HepG2 (cell line): ENCODE results near the gene BMP6.

Source experiments
- BCL6 ChIP-seq: IDR thresholded peaks from 2 replicates; pipeline ENCODE4 v1.6.1; 2016; ENCODE audit warnings: missing genetic modification reagents, missing compliant biosample characterization
- CTCF ChIP-seq: sonication (generic); formaldehyde crosslinking; IDR thresholded peaks from 2 replicates; pipeline ENCODE4 v1.5.0; 2020; ENCODE audit warnings: mild to moderate bottlenecking, missing genetic modification reagents, moderate library complexity
- HES4 ChIP-seq: sonication (generic); formaldehyde crosslinking; IDR thresholded peaks from 2 replicates; pipeline ENCODE4 v1.9.0; 2021; ENCODE audit warnings: mild to moderate bottlenecking, missing genetic modification reagents, borderline replicate concordance
- MEIS2 ChIP-seq: sonication (generic); formaldehyde crosslinking; IDR thresholded peaks from 2 replicates; pipeline ENCODE4 v1.9.0; 2021; ENCODE audit warnings: mild to moderate bottlenecking, missing genetic modification reagents
- MYC ChIP-seq: sonication (generic); formaldehyde crosslinking; IDR thresholded peaks from 2 replicates; pipeline ENCODE4 v1.9.0; 2021; ENCODE audit warnings: missing genetic modification reagents, borderline replicate concordance
- POLR2A ChIP-seq, 2 experiments: IDR thresholded peaks; 2 replicates each; pipeline ENCODE4 v1.6.1; 2011; ENCODE audit warnings: low read depth in 2 of 2, low read length in 2 of 2, mild to moderate bottlenecking in 1 of 2, moderate library complexity in 1 of 2; ENCODE audit not compliant: insufficient read depth in 1 of 2
- RNF2 ChIP-seq: fragments of 450-650 bp; conservative IDR thresholded peaks from 2 replicates; pipeline ENCODE4 v1.6.1; 2016; ENCODE audit warnings: low read depth
- ZNF12 ChIP-seq: sonication (generic); formaldehyde crosslinking; IDR thresholded peaks from 2 replicates; pipeline ENCODE4 v1.5.0; 2020; ENCODE audit warnings: missing genetic modification reagents
- ZNF574 ChIP-seq: sonication (generic); formaldehyde crosslinking; IDR thresholded peaks from 2 replicates; pipeline ENCODE4 v1.4.0; 2020; ENCODE audit warnings: missing genetic modification reagents
- ZNF615 ChIP-seq: sonication (generic); formaldehyde crosslinking; IDR thresholded peaks from 2 replicates; pipeline ENCODE4 v1.5.0; 2020; ENCODE audit warnings: mild to moderate bottlenecking, missing genetic modification reagents, borderline replicate concordance

GRCh38 chr6:7684076-7684475 lies 41.8 kb upstream of the BMP6 start:
- TF ChIP-seq RNF2 = no peak
- TF ChIP-seq BCL6 (CRISPR knock-in tag) = no peak
- TF ChIP-seq ZNF12 (CRISPR knock-in tag) = no peak
- TF ChIP-seq CTCF (CRISPR knock-in tag) = no peak
- no peak for TF ChIP-seq ZNF615
- no peak for TF ChIP-seq MYC
- TF ChIP-seq HES4 = no peak
- TF ChIP-seq ZNF574 = no peak
- TF ChIP-seq POLR2A (IDR thresholded peaks at IDR 0.05; ENCODE audit: insufficient read depth in 1 of 2, low read depth in 2 of 2, low read length in 2 of 2) = no peak
- no peak for TF ChIP-seq MEIS2 (CRISPR knock-in tag)
